SW480 (cell line): ENCODE measurements around the gene UBE3C.
"Not testable (repeated sequence)": the region's sequence is repeated elsewhere in the genome, so short reads cannot be mapped to it uniquely, and the experiment has no call there.

Experiments used
- DNase-seq: peaks from one replicate; pipeline ENCODE4 v3.0.0-alpha.2; 2016; ENCODE audit warnings: low spot score

UBE3C gene

DNA sequence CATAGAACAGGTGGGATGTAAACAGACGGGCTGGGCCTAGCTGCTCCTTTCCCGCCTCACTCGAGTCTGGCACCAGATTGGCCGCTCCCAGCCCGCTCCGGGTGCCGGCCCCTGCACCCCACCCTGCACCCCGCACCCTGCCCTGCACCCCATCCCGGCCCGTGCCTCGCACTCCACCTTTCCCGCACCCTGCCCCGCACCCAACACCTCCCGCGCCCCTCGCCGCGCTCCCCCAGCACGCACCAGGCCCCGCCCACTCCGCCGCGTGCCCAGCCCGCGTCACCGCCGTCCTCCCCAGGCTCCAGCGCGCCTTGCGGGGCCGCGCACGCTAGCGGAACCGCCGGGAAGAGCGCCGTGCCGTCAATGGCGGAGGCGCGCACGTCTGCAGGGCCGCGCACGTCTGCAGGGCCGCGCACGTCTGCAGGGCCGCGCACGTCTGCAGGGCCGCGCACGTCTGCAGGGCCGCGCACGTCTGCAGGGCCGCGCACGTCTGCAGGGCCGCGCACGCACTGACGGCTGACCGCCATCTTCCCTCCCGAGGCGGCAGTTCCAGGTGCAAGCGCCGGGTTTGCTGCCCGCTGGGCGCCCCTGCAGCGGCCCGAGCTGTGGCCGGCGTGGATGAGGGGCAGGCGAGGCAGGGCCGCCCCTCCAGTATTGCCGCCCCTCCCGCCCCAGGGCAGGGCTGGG, at the start of gene UBE3C:
Gene UBE3C, plus strand, starts transcription at position 503 of the 687 bp plus-strand sequence. CDS start 347 bp downstream, outside the sequence.
- peak; percentile 88 for DNase-seq

- no peak for DNase-seq
Observed at GRCh38 chr7:157089100-157089610, 49.6 kb upstream of the UBE3C start.

GRCh38 chr7:157090485-157091165, 48.1 kb upstream of the UBE3C start:
- no peak for DNase-seq

GRCh38 chr7:157096286-157097055, 42.3 kb upstream of the UBE3C start:
- no peak for DNase-seq

- DNase-seq = no peak
Observed at GRCh38 chr7:157097056-157097329, 41.7 kb upstream of the UBE3C start.

- peak; percentile 24 for DNase-seq
Observed at GRCh38 chr7:157097569-157097968, 41.2 kb upstream of the UBE3C start.

GRCh38 chr7:157100005-157100404, 38.7 kb upstream of the UBE3C start:
- DNase-seq = not testable (repeated sequence)

DNA sequence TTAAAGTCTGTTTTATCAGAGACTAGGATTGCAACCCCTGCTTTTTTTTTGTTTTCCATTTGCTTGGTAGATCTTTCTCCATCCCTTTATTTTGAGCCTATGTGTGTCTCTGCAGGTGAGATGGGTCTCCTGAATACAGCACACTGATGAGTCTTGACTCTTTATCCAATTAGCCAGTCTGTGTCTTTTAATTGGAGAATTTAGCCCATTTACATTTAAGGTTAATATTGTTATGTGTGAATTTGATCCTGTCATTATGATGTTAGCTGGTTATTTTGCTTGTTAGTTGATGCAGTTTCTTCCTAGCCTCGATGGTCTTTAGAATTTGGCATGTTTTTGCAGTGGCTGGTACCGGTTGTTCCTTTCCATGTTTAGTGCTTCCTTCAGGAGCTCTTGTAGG, 35.1 kb upstream of the UBE3C start:
- not testable (repeated sequence) for DNase-seq

- DNase-seq = peak; percentile 48
Observed at GRCh38 chr7:157111311-157111710, 27.4 kb upstream of the UBE3C start.

GRCh38 chr7:157112706-157113105, 26.0 kb upstream of the UBE3C start:
- no peak for DNase-seq

GRCh38 chr7:157113607-157114006, 25.1 kb upstream of the UBE3C start:
- DNase-seq = no peak

GRCh38 chr7:157116762-157117161, 22.0 kb upstream of the UBE3C start:
- DNase-seq = no peak

DNA sequence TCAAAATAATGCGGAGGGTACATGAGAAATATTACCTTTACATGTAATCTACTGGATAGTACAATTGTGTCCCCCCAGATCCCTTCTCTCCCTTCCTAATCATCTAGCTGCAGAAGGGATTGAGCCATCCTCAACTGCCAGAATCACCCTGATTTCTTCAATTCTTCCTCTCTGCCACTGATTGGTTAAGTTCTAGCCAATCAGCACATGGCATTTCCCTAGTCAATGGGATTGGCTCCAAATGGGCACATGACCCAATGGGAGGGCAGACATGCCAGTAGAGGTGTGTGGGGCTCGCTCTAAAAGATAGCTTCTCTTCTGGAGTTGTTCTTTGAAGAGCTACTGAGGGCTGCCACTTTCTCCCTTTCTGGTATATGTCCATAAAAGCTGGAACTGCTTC, 20.9 kb upstream of the UBE3C start:
- DNase-seq = no peak

GRCh38 chr7:157120181-157120580, 18.5 kb upstream of the UBE3C start:
- DNase-seq = no peak

DNA sequence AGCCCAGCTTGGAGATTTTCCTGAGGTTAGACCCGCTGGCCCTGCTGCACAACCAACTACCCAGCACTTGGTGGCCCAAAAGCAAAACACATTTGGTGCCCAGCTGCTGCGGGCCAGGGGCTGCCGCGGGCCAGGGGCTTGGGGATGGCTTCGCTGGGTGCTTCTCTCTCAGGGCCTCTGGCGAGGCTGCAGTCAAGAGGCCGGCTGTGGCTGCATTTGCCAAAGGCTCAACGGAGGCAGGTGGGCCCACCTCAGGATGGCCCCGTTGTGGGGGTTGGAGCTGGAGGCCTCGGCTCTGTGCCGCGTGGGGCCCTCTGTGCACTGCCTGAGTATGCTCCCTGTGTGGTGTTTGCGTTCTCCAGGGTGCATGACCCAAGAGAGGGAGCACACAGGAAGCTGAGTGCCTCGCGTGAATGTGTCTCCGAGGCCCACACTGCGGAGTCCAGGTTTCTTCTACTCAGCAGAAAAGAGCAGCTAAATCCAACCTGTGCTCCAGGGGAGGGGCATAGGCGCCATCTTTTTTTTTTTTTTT, 17.5 kb upstream of the UBE3C start:
- DNase-seq = no peak

- DNase-seq = no peak
Observed at GRCh38 chr7:157122800-157123495, 15.8 kb upstream of the UBE3C start.

- DNase-seq = no peak
Observed at GRCh38 chr7:157124690-157125089, 14.0 kb upstream of the UBE3C start.

GRCh38 chr7:157125376-157126223, 13.1 kb upstream of the UBE3C start:
- DNase-seq = no peak

- DNase-seq = no peak
Observed at GRCh38 chr7:157126921-157127320, 11.8 kb upstream of the UBE3C start.

- DNase-seq = no peak
Observed at GRCh38 chr7:157129200-157129599, 9.5 kb upstream of the UBE3C start.

- DNase-seq = no peak
Observed at GRCh38 chr7:157129907-157130460, 8.7 kb upstream of the UBE3C start.
